OCI-LY1 (cell line): ENCODE measurements around the gene PCSK5.

Experiments used
- EZH2 ChIP-seq: fragments of 200-600 bp; sonication (generic), shearing (Covaris generic); IDR thresholded peaks from 2 replicates; pipeline ENCODE4 v1.8.0; 2017; ENCODE audit warnings: borderline replicate concordance, mixed run types, mild to moderate bottlenecking, antibody characterized with exemption, low read length, moderate library complexity, mixed read lengths
- TF ChIP-seq, protein P1 (sequence below): fragments of 200-600 bp; sonication (generic), shearing (Covaris generic); IDR thresholded peaks from 2 replicates; pipeline ENCODE4 v1.5.1; 2017; ENCODE audit warnings: mild to moderate bottlenecking, antibody characterized with exemption, low read length, moderate library complexity, mixed read lengths

GRCh38 chr9:76022317-76022716, 131.8 kb downstream of the PCSK5 start:
- TF ChIP-seq, protein P1, sequence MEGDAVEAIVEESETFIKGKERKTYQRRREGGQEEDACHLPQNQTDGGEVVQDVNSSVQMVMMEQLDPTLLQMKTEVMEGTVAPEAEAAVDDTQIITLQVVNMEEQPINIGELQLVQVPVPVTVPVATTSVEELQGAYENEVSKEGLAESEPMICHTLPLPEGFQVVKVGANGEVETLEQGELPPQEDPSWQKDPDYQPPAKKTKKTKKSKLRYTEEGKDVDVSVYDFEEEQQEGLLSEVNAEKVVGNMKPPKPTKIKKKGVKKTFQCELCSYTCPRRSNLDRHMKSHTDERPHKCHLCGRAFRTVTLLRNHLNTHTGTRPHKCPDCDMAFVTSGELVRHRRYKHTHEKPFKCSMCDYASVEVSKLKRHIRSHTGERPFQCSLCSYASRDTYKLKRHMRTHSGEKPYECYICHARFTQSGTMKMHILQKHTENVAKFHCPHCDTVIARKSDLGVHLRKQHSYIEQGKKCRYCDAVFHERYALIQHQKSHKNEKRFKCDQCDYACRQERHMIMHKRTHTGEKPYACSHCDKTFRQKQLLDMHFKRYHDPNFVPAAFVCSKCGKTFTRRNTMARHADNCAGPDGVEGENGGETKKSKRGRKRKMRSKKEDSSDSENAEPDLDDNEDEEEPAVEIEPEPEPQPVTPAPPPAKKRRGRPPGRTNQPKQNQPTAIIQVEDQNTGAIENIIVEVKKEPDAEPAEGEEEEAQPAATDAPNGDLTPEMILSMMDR, result no peak
- no peak for TF ChIP-seq EZH2
